Activated CD8-positive, alpha-beta T cell treated with anti-CD3 and anti-CD28 coated beads for 36 hours (primary cell): ENCODE results near the gene LCN9. TPM values are rescaled to one million over a fixed set of nuclear protein-coding genes. Genes with fewer than 3 reads are reported as not detected.

Experiments
- ATAC-seq: fragments of 200-7000 bp; cut with Tn5 transposase; one replicate; pipeline ENCODE4 v1.10.0; 2021; ENCODE audit warnings: mild to moderate bottlenecking, moderate library complexity
- CTCF ChIA-PET: fragments of 350-600 bp; sonication (Branson Sonifier 250); formaldehyde crosslinking; loops from one replicate; lab custom pipeline; 2021; ENCODE audit warnings: antibody characterized with exemption; lab: Charles Lee
- POLR2A ChIA-PET: fragments of 350-600 bp; sonication (Branson Sonifier 250); formaldehyde crosslinking; loops from one replicate; lab custom pipeline; 2021; ENCODE audit warnings: antibody characterized with exemption; lab: Charles Lee
- DNase-seq: peaks from one replicate; pipeline ENCODE4 v3.0.0-alpha.2; 2020
- H3K27ac Mint-ChIP-seq: one replicate; pipeline ENCODE4 v1.8.0; 2021; ENCODE audit warnings: mild to moderate bottlenecking, mixed read lengths
- H3K27me3 Mint-ChIP-seq: one replicate; pipeline ENCODE4 v1.8.0; 2021; ENCODE audit warnings: mixed read lengths
- H3K36me3 Mint-ChIP-seq: one replicate; pipeline ENCODE4 v1.8.0; 2021; ENCODE audit warnings: low read depth, mixed read lengths
- H3K4me1 Mint-ChIP-seq: one replicate; pipeline ENCODE4 v1.8.0; 2021; ENCODE audit warnings: low read depth, mixed read lengths
- H3K4me3 Mint-ChIP-seq: one replicate; pipeline ENCODE4 v1.8.0; 2021; ENCODE audit warnings: mild to moderate bottlenecking, moderate library complexity, mixed read lengths
- H3K9me3 Mint-ChIP-seq: one replicate; pipeline ENCODE4 v1.8.0; 2021; ENCODE audit warnings: mixed read lengths
- intact Hi-C: fragments of 100-400 bp; cut with micrococcal nuclease; formaldehyde crosslinking; loops from one replicate; pipeline ENCODE4 v1.10.0; 2022
- total RNA-seq, 2 experiments: library from RNA; stranded (reverse); gene quantifications; one replicate each; pipeline ENCODE4 v1.2.3, GENCODE V29; 2021
- TF ChIP-seq, protein P1 (sequence below): fragments of 200-600 bp; IDR thresholded peaks from one replicate; pipeline ENCODE4 v1.8.0; 2022; ENCODE audit warnings: antibody characterized with exemption, mild to moderate bottlenecking

LCN9 gene, protein sequence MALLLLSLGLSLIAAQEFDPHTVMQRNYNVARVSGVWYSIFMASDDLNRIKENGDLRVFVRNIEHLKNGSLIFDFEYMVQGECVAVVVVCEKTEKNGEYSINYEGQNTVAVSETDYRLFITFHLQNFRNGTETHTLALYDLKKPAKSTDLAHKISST
- not detected for total RNA-seq

DNA sequence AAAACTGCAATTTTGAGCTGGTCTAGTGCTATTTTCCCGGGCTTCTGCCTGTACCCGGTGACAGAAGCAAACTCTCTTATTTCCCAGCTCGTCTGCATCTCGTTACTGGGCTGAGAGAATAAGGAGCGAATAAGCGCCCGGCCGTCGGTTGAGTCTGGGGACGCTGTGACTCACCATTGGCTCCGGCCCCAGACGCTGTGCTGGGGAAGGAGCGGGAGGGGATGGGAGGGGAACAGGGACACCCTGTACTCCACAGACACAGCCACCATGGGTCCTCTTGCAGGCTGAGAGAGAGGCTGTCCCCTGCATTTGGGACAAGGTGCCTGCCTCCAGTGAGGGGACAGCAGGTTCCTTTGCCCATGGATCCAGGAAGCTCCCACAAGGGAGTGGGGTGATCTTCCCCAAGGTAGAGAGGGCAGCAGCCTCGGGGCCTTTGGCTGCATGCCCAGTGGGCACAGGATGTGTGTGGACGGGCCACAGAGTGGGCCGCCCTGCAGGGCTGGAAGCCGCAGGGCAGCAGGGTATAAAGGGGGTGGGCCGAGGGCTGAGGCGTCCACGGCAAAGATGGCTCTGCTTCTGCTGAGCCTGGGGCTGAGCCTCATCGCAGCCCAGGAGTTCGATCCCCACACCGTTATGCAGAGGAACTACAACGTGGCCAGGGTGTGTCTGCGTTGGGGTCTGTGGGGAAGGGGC, at the start of gene LCN9:
TSS of gene LCN9 (plus strand) at position 552 of the 693 bp plus-strand sequence. CDS start at position 565, 13 bp downstream.
- intact Hi-C loops = no loop called here
- H3K27me3 Mint-ChIP-seq = peaks cover 2% of the 10 kb centered on the region
- H3K9me3 Mint-ChIP-seq = no peaks in the 10 kb centered on the region
- POLR2A ChIA-PET = no interaction called here
- no peak for DNase-seq
- no peaks in the 10 kb centered on the region for H3K4me1 Mint-ChIP-seq
- no peak for ATAC-seq
- H3K4me3 Mint-ChIP-seq = no peak within 1 kb of the TSS
- TF ChIP-seq, protein P1, sequence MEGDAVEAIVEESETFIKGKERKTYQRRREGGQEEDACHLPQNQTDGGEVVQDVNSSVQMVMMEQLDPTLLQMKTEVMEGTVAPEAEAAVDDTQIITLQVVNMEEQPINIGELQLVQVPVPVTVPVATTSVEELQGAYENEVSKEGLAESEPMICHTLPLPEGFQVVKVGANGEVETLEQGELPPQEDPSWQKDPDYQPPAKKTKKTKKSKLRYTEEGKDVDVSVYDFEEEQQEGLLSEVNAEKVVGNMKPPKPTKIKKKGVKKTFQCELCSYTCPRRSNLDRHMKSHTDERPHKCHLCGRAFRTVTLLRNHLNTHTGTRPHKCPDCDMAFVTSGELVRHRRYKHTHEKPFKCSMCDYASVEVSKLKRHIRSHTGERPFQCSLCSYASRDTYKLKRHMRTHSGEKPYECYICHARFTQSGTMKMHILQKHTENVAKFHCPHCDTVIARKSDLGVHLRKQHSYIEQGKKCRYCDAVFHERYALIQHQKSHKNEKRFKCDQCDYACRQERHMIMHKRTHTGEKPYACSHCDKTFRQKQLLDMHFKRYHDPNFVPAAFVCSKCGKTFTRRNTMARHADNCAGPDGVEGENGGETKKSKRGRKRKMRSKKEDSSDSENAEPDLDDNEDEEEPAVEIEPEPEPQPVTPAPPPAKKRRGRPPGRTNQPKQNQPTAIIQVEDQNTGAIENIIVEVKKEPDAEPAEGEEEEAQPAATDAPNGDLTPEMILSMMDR = no peak
- CTCF ChIA-PET = no interaction called here
- no peaks in the 10 kb centered on the region for H3K36me3 Mint-ChIP-seq
- no peak within 1 kb of the TSS for H3K27ac Mint-ChIP-seq

DNA sequence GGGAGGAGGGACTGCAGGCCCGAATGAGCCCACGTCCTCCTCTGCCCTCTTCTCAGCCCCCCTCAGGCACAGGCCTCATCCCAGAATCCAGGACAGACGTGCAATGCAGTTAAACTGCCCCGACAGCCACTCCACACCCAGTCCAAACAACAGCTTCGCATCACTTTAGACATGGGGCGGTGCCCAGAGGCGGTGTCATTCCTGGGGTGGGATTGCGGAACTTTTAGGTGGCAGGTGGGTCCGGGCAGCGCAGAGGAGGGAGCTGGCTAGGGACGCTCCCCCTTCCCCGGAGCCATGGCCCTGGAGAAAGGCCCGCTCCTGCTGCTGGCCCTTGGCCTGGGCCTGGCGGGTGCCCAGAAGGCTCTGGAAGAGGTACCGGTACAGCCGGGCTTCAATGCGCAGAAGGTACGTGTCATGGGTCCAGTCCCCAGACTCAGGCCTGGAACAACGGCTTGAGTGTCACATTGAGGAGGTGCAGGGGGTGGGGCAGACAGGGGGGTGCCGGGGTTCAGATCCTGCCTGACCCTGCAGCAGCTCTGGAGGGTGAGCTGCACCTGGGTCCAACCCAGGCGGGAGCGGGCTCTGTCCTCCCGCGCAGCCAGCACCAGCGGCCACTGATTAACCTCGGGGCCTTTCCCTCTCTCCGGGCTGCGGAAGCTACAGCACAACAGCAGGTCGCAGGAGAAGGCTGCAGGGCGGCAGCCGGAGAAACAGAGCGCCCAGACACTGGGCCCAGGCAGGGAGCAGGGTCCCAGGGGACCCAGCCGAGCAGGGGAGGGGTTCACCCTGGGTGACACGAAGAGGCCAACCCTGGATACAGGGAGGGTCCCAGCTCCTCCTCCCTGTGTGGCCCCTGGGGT, 48.9 kb upstream of the LCN9 start:
- Mint-ChIP-seq H3K36me3 (no peaks in the 10 kb centered on the region), H3K27ac (no peak overlapping the region), H3K4me1 (no peaks in the 10 kb centered on the region), H3K9me3 (no peaks in the 10 kb centered on the region), H3K27me3 (no peaks in the 10 kb centered on the region), H3K4me3 (no peak overlapping the region)
- ChIA-PET CTCF (no interaction called here), POLR2A (no interaction called here)
- ATAC-seq = no peak
- DNase-seq = no peak
- intact Hi-C loops = no loop called here
- TF ChIP-seq, protein P1 = no peak

DNA sequence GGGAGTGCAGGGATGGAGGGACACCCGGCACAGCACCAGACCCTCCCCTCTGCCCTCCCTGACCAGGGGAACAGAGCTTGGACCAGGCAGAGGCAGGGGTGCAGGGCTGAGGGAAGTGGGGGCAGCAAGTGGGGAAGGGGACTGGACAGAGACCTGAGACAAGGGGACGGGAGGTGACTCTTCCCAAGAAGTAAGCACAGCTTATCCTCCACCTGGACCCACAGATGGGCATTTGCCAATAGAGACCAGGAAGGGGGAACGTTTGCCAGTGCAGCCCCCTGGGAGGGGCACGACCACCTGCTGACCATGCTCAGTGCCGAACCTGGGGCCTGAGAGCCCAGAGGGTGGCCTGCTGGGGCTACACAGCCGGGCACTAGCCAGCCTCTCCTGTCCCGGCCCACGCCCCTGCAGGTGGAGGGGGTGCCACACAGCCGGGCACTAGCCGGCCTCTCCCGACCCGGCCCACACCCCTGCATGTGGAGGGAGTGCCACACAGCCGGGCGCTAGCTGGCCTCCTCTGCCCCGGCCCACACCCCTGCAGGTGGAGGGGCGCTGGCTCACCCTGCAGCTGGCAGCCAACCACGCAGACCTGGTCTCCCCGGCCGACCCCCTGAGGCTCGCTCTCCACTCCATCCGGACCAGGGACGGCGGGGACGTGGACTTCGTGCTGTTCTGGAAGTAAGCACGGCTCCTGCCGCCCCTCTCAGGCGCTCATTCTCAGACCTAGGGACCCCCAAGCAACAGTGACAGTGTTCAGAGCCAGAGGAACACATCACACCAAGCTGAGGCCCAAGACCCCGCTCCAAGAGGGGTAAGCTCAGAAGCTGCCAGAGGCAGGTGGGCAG, 48.1 kb upstream of the LCN9 start:
- TF ChIP-seq, protein P1 = no peak
- ChIA-PET POLR2A (no interaction called here), CTCF (no interaction called here)
- no peak for ATAC-seq
- intact Hi-C loops = no loop called here
- no peaks in the 10 kb centered on the region for H3K9me3 Mint-ChIP-seq
- DNase-seq = no peak
- no peaks in the 10 kb centered on the region for H3K27me3 Mint-ChIP-seq
- no peaks in the 10 kb centered on the region for H3K36me3 Mint-ChIP-seq
- no peak overlapping the region for H3K4me3 Mint-ChIP-seq
- H3K27ac Mint-ChIP-seq = no peak overlapping the region
- no peaks in the 10 kb centered on the region for H3K4me1 Mint-ChIP-seq

DNA sequence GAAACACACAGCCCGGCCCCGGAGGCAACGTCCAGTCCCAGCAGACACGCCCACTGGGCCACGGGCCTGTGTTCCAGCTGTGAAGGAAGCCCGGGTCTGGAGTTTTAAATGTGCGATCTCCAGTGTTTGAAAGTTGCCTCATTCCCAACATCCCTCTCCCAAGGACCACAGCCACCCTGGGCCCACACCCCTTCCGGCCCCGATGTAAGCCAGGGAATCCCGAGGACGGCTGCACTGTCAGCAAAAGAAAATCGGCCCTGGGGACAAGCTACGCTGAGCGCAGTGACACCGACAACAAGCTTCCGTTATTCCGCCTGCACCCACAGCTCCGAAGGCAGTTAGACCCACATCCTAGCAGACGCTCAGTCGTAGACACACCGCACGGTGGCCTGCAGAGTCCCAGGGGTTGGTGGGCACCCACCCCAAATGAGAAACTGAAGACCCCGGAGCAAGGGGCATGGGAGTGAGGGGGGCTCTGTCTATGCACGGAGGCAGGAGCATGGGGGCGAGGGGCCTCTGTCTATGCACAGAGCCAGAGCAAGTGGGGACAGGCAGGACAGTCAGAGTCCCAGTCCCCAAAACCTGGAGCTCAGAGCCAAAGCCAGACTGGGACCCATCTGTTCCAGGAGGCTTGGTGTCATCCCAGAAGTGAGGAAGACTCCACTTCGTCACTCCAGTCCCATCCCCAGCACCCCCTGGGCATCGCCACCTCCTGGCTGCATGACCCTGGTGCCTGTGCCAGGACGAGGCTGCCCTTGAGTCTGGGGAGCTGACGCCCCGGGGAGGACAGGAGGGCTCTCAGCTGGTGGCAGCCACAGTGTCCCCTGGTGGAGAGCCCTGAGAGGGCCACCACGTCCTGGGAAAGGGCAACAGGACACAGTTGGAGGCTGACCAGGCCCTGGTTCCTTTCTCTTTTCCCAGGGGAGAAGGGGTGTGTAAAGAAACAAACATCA, 47.2 kb upstream of the LCN9 start:
- ChIA-PET CTCF (no interaction called here), POLR2A (no interaction called here)
- no peak for DNase-seq

More for the DNA sequence above, 47.2 kb upstream of the LCN9 start:
- Mint-ChIP-seq H3K4me1 (no peaks in the 10 kb centered on the region), H3K27me3 (no peaks in the 10 kb centered on the region), H3K4me3 (no peak overlapping the region), H3K27ac (no peak overlapping the region), H3K9me3 (no peaks in the 10 kb centered on the region), H3K36me3 (no peaks in the 10 kb centered on the region)
- TF ChIP-seq, protein P1 = no peak
- ATAC-seq = no peak
- intact Hi-C loops = no loop called here
